Thoracic aorta (tissue), 2 donors: Measurements from ENCODE around the gene CUL9. TPM values are rescaled to one million over a fixed set of nuclear protein-coding genes. Genes with fewer than 3 reads are reported as not detected.

Experiments used
- ATAC-seq: fragments of 150-250 bp; one replicate; pipeline ENCODE4 v1.8.0; 2017; ENCODE audit warnings: low read depth; ENCODE audit not compliant: insufficient number of reproducible peaks, low FRiP score
- DNase-seq: peaks from one replicate; pipeline ENCODE4 v3.0.0-alpha.2; 2020; ENCODE audit warnings: low spot score
- H3K27ac ChIP-seq, 2 donors: fragments of 200-600 bp; sonication (generic); 1 replicate in 1 of 2; 2 replicates in 1 of 2; pipeline ENCODE4 v1.5.1; 2016; ENCODE audit warnings: mild to moderate bottlenecking in 2 of 2, moderate library complexity in 2 of 2
- H3K27me3 ChIP-seq: fragments of 200-600 bp; sonication (generic); replicated peaks from 2 replicates; pipeline ENCODE4 v1.6.0; 2016; ENCODE audit warnings: mild to moderate bottlenecking; ENCODE audit not compliant: insufficient read depth
- H3K36me3 ChIP-seq: fragments of 200-600 bp; sonication (generic); one replicate; pipeline ENCODE4 v1.5.1; 2016
- H3K4me1 ChIP-seq, 2 donors: fragments of 200-600 bp; sonication (generic); 1 replicate in 1 of 2; 2 replicates in 1 of 2; pipeline versions ENCODE4 v1.5.1 to v1.6.0; 2016; ENCODE audit warnings: low read depth in 2 of 2, mild to moderate bottlenecking in 1 of 2; ENCODE audit not compliant: control insufficient read depth in 1 of 2
- H3K4me3 ChIP-seq: fragments of 200-600 bp; sonication (generic); 2 replicates; pipeline ENCODE4 v1.5.1; 2016; ENCODE audit warnings: mild to moderate bottlenecking
- H3K9me3 ChIP-seq: fragments of 200-600 bp; sonication (generic); 2 replicates; pipeline ENCODE4 v1.5.1; 2016
- total RNA-seq, 2 donors: library from RNA; depleted of rRNA; stranded (reverse); fragments of >200 nt; gene quantifications; one replicate each; pipeline versions ENCODE4 v1.1.0 to v1.2.3, GENCODE V29; 2016
- TF ChIP-seq, protein P1 (sequence below): fragments of 200-600 bp; sonication (generic); IDR thresholded peaks from one replicate; pipeline ENCODE4 v1.5.1; 2019; ENCODE audit warnings: antibody characterized with exemption

Gene CUL9
- total RNA-seq, 2 donors from 2014 or later: 30.3 to 41.2 TPM

DNA sequence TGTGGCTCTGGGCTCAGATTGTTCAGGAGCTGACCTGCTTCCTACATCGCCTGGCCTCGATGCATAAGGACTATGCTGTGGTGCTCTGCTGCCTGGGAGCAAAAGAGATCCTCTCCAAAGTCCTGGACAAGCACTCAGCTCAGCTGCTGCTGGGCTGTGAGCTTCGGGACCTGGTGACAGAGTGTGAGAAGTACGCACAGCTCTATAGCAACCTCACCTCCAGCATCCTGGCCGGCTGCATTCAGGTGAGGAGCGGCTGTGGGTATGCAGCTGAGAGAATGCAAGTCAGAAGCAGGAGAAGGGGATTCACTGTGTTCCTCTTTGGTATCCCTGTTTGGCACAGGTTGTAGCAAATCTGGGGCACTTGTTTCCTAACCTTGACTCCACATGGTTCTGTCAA, 17.9 kb downstream of the CUL9 start:
- Histone ChIP-seq H3K4me3 (no peak overlapping the region), H3K27me3 (no peaks in the 10 kb centered on the region), H3K27ac (no peak overlapping the region), H3K36me3 (peaks cover 29% of the 10 kb centered on the region), H3K9me3 (no peaks in the 10 kb centered on the region), H3K4me1 (no peaks in the 10 kb centered on the region)
- ATAC-seq (no peak), DNase-seq (no peak)
- TF ChIP-seq, protein P1, sequence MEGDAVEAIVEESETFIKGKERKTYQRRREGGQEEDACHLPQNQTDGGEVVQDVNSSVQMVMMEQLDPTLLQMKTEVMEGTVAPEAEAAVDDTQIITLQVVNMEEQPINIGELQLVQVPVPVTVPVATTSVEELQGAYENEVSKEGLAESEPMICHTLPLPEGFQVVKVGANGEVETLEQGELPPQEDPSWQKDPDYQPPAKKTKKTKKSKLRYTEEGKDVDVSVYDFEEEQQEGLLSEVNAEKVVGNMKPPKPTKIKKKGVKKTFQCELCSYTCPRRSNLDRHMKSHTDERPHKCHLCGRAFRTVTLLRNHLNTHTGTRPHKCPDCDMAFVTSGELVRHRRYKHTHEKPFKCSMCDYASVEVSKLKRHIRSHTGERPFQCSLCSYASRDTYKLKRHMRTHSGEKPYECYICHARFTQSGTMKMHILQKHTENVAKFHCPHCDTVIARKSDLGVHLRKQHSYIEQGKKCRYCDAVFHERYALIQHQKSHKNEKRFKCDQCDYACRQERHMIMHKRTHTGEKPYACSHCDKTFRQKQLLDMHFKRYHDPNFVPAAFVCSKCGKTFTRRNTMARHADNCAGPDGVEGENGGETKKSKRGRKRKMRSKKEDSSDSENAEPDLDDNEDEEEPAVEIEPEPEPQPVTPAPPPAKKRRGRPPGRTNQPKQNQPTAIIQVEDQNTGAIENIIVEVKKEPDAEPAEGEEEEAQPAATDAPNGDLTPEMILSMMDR: no peak

DNA sequence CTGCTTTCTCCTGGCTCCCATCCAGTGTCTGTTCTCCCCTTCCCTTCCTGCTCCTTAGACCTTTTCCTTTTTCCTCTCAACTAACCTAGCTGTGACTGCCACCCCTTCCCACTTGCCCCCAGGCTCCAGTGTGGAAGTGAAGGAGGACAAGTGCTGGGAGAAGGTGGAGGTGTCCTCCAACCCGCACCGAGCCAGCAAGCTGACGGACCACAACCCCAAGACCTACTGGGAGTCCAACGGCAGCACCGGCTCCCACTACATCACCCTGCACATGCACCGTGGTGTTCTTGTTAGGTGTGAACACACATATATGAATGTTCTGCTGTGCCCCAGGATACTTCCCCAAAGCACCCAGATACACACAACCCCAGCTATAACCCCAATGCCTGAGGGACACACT, 18.5 kb downstream of the CUL9 start:
- no peak for DNase-seq
- Histone ChIP-seq H3K27me3 (no peaks in the 10 kb centered on the region), H3K27ac (no peak overlapping the region), H3K4me1 (no peaks in the 10 kb centered on the region), H3K4me3 (no peak overlapping the region), H3K9me3 (no peaks in the 10 kb centered on the region), H3K36me3 (peaks cover 24% of the 10 kb centered on the region)
- TF ChIP-seq, protein P1: no peak
- no peak for ATAC-seq

DNA sequence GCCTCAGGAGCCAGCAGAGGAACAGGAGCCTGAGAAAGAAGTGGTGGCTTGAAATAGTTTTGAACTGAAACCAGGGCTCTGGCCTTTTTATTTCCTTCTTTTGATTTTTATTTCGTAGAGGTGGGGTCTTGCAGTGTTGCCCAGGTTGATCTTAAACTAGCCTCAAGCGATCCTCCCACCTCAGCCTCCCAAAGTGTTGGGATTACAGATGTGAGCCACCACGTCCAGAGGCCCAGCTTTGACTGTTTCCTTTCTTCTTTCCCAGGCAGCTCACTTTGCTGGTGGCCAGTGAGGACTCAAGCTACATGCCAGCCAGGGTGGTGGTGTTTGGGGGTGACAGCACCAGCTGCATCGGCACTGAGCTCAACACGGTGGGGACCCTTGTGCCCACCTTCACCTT, 20.5 kb downstream of the CUL9 start:
- no peaks in the 10 kb centered on the region for H3K4me1 ChIP-seq
- H3K27me3 ChIP-seq: no peaks in the 10 kb centered on the region
- no peak for DNase-seq
- H3K36me3 ChIP-seq: peaks cover 19% of the 10 kb centered on the region
- no peak overlapping the region for H3K4me3 ChIP-seq
- no peak overlapping the region for H3K27ac ChIP-seq
- ATAC-seq: no peak
- no peaks in the 10 kb centered on the region for H3K9me3 ChIP-seq
- TF ChIP-seq, protein P1: no peak

DNA sequence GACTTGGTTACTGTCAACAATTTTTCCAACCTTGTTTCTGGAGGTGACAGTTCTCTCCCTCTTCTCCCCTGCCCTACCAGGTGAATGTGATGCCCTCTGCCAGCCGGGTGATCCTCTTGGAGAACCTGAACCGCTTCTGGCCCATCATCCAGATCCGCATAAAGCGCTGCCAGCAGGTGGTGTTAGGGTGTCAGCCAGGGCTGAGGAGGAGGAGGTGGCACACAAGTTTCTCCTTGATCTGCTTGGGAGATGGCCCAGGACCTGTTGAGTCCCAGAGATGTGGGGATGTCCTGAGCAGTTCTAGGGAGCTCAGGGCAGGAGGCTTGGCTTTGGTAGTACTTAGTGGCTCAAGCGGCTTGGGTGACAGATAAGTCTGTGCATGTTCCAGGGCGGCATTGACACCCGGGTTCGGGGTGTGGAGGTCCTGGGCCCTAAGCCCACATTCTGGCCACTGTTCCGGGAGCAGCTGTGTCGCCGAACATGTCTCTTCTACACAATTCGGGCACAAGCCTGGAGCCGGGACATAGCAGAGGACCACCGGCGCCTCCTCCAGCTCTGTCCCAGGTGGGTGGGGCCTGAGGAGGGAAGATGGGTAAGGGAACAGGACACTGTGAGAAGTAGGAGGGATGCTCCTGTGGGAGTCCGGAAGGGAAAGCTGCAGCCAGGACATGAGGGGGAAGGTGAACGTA, 21.2 kb downstream of the CUL9 start:
- no peaks in the 10 kb centered on the region for H3K9me3 ChIP-seq
- DNase-seq (no peak), ATAC-seq (no peak)
- no peaks in the 10 kb centered on the region for H3K4me1 ChIP-seq
- H3K27me3 ChIP-seq: no peaks in the 10 kb centered on the region
- no peak overlapping the region for H3K27ac ChIP-seq
- H3K36me3 ChIP-seq: peaks cover 14% of the 10 kb centered on the region
- TF ChIP-seq, protein P1: no peak
- H3K4me3 ChIP-seq: no peak overlapping the region

DNA sequence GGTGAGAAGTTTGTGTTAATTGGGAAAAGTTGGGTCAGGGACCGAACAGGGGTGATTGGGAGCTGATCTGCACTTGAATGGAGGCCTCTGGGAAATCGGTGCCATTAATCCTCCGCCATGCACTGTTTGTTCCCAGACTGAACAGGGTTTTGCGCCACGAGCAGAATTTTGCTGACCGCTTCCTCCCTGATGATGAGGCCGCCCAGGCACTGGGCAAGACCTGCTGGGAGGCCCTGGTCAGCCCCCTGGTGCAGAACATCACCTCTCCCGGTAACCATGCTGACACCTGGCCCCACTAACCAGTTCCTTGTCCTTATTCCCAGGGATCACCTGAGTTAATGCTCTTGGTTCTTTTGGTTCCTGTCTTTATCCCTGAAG, 21.7 kb downstream of the CUL9 start:
- DNase-seq (no peak), ATAC-seq (no peak)
- Histone ChIP-seq H3K4me1 (no peaks in the 10 kb centered on the region), H3K9me3 (no peaks in the 10 kb centered on the region), H3K27me3 (no peaks in the 10 kb centered on the region), H3K4me3 (no peak overlapping the region), H3K27ac (no peak overlapping the region), H3K36me3 (peaks cover 14% of the 10 kb centered on the region)
- TF ChIP-seq, protein P1: no peak
